Measurements from ENCODE around the gene TRAF1.

TRAF1 gene

DNA sequence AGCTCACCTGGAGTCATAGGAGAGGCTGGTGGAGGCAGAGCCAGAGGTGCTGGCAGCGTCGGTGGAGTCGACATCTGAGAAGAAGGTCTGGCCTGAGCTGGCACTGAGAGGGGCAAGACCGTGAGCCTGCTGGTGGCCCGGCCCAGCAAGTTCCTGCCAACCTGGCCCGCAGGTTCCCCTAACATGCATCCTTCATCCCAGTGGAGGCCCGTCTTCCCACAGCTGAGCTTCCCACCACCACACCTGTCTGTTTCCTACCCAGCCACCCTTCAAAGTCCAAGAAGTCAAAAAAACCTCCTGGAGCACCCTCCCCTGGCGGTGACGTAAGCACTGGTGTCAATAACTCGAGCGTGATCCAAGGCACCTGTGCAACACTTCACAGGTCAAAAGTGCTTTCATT lies 66.5 kb downstream of the TRAF1 start:
- no peak overlapping the region for H3K4me3 ChIP-seq (ENCODE audit: low read depth, low read length)
- in situ Hi-C loops (cut with HindIII; ENCODE audit: low sequenced_read_pairs) = no loop called here
- DNase-seq (ENCODE audit: low read depth, low spot score) = no peak
- TF ChIP-seq, protein P1, sequence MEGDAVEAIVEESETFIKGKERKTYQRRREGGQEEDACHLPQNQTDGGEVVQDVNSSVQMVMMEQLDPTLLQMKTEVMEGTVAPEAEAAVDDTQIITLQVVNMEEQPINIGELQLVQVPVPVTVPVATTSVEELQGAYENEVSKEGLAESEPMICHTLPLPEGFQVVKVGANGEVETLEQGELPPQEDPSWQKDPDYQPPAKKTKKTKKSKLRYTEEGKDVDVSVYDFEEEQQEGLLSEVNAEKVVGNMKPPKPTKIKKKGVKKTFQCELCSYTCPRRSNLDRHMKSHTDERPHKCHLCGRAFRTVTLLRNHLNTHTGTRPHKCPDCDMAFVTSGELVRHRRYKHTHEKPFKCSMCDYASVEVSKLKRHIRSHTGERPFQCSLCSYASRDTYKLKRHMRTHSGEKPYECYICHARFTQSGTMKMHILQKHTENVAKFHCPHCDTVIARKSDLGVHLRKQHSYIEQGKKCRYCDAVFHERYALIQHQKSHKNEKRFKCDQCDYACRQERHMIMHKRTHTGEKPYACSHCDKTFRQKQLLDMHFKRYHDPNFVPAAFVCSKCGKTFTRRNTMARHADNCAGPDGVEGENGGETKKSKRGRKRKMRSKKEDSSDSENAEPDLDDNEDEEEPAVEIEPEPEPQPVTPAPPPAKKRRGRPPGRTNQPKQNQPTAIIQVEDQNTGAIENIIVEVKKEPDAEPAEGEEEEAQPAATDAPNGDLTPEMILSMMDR (IDR thresholded peaks at IDR 0.05; ENCODE audit: low read depth, low read length) = no peak

- DNase-seq (ENCODE audit: low read depth, low spot score) = no peak
- in situ Hi-C loops (cut with HindIII; ENCODE audit: low sequenced_read_pairs) = no loop called here
- no peak overlapping the region for H3K4me3 ChIP-seq (ENCODE audit: low read depth, low read length)
- TF ChIP-seq, protein P1 (IDR thresholded peaks at IDR 0.05; ENCODE audit: low read depth, low read length) = no peak
Observed at GRCh38 chr9:120859361-120859760, 67.2 kb downstream of the TRAF1 start.

DNA sequence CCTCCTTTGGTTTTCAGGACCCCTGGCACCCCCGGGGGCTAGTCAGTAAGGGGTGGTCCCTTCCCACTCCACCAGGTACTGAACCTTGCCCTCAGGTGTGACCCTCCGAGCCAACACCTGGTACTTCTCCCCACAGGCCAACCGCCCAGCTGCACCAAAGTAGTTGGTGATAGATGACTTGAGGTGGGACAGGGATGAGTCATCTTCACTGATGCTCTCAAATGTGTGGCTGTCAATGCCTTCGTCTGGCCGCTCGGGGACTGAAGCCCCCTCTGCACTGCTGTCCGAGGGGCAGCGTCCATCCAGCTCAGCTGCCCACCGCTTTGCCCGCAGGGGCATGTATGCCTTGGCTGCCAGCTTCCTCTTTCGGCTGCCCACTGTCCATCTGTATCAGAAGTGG lies 68.7 kb downstream of the TRAF1 start:
- TF ChIP-seq, protein P1 (IDR thresholded peaks at IDR 0.05; ENCODE audit: low read depth, low read length) = no peak
- DNase-seq (ENCODE audit: low read depth, low spot score) = no peak
- in situ Hi-C loops (cut with HindIII; ENCODE audit: low sequenced_read_pairs) = no loop called here
- H3K4me3 ChIP-seq (ENCODE audit: low read depth, low read length) = no peak overlapping the region

GRCh38 chr9:120857481-120857880 lies 69.1 kb downstream of the TRAF1 start:
- H3K4me3 ChIP-seq (ENCODE audit: low read depth, low read length) = no peak overlapping the region
- no peak for DNase-seq (ENCODE audit: low read depth, low spot score)
- TF ChIP-seq, protein P1 (IDR thresholded peaks at IDR 0.05; ENCODE audit: low read depth, low read length) = no peak
- in situ Hi-C loops (cut with HindIII; ENCODE audit: low sequenced_read_pairs) = no loop called here

DNA sequence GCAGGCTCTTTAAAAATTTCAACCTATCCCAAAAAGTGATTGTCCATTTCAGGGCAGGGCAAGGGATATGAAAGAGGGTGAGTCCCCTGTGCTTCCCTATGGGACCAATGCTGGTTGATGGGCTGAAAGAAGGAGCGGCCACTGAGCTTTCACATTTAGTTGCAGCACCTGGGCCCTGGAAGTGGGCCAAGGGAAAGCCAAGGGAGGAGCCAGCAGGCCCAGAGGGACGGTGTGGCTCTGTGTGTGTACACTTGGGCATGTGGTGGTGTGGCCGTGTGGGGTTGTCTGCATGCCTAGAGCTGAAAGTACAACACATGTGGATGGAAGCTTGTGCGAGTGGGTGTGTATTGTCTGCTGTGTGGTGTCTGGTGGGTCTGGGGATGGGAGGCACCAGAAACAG lies 69.9 kb downstream of the TRAF1 start:
- in situ Hi-C loops (cut with HindIII; ENCODE audit: low sequenced_read_pairs) = no loop called here
- no peak overlapping the region for H3K4me3 ChIP-seq (ENCODE audit: low read depth, low read length)
- no peak for DNase-seq (ENCODE audit: low read depth, low spot score)

GRCh38 chr9:120855827-120856670 lies 70.5 kb downstream of the TRAF1 start:
- in situ Hi-C loops (cut with HindIII; ENCODE audit: low sequenced_read_pairs) = no loop called here
- TF ChIP-seq, protein P1 (IDR thresholded peaks at IDR 0.05; ENCODE audit: low read depth, low read length) = no peak
- no peak overlapping the region for H3K4me3 ChIP-seq (ENCODE audit: low read depth, low read length)
- no peak for DNase-seq (ENCODE audit: low read depth, low spot score)

More for the DNA sequence above, 69.9 kb downstream of the TRAF1 start:
- TF ChIP-seq, protein P1 (IDR thresholded peaks at IDR 0.05; ENCODE audit: low read depth, low read length) = no peak

Data from astrocyte of the spinal cord (primary cell).